Measurements from ENCODE around the gene IQGAP3.

IQGAP3 gene

GRCh38 chr1:156508955-156509234 lies 63.5 kb downstream of the IQGAP3 start:
- DNase-seq = no peak

- DNase-seq = no peak
These were observed 64.0 kb downstream of the IQGAP3 start for GRCh38 chr1:156508205-156508954.

DNA sequence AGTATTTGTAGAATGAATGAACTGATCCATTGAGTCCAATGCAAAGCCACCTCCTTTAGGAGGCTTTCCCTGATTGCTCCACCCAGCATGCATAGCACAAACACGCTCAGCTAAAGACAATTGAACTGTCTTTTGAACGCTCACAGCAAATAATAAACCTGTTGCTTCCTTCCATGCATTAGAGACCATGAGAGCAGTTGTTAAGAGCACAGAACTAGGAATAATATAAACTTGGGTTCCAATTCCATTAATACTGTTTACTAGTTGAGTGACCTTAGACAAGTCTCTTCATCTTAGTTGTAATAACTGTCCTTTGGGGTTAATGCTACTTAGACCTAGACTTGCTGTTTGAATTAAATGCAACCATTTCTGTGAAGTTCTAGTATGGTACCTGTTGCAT lies 65.9 kb downstream of the IQGAP3 start:
- DNase-seq = no peak

DNA sequence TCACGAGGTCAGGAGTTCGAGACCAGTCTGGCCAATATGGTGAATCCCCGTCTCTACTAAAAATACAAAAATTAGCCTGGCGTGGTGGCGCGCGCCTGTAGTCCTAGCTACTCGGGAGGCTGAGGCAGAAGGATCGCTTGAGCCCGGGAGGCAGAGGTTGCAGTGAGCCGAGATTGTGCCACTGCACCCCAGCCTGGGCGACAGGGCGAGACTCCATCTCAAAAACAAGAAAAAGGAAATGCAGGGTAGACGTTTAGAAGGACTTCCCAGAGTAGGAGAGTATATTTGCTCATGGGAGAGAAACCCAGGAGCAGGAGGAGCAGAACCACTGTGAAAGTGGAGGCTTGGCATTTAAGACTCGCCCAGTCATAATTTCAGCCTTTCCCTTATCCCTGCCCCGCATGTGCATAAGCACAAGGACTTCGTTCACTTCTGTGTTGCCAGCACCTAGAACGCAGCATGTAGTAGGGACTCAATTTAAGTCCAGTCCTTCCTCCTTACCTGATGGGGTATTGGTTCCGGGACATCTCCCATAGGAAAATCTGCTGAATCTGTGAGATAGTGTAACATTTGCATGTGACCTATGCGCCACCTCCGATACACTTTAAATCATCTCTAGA lies 66.6 kb downstream of the IQGAP3 start:
- no peak for DNase-seq

GRCh38 chr1:156504821-156505678 lies 67.3 kb downstream of the IQGAP3 start:
- DNase-seq = peak; percentile 98 to 99

DNA sequence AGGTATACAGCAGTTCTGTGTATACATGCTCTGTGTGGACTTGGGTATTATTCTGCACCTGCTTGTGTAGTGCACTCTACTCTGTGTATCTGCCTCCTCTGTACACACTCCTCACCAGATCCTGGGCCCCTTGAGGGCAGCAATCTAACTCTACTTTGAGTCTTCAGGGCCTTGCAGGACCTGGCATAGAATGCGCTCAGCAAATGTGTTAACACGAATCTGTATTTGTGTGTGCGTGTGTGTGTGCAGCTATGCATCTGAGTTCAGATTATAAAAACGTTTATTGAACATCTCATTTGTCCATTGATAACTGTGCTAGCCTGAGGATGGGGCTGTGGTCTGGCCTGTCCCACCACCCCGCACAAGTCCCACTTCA lies 67.9 kb downstream of the IQGAP3 start:
- no peak for DNase-seq

- no peak for DNase-seq
These were observed 68.5 kb downstream of the IQGAP3 start for GRCh38 chr1:156503698-156504437.

DNA sequence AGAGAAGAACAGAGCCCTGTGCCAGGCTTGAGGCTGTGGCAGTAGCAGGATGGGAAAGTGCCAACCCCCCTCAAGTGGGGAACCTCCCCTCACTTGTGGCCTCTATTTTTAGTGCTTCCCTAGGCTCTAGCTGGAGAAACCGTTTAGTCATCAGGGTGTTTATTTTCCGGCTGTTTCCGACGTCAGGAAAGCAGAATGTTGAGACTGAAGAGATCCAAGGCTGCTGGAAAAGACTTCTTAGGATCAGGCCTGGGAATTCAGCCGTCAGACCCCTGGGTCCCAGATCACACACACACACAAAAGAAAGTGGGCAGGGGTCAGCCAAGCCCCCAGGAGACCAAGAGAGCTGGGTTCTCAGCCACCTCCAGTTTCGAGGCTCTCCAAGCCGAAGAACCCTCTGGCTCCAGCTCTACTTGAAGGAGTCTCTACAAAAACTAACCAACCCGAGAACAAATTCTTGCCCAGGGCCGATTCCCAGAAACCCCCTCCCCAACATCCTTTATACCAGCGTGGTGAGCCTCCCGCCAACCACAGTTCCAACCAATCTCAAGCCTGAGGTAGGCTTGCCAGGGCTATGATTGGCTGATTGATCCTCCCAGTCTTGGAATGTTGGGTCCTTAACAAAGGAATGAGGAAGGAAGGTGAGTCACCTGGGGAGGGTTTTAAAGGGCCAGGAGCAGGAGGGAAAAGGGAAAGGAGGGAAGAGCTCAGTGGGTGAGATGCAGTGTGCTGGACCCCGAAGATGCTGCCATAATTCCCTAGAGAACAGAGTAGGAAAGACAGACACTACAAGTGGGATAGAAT lies 69.3 kb downstream of the IQGAP3 start:
- no peak for DNase-seq

- no peak for DNase-seq
These were observed 69.9 kb downstream of the IQGAP3 start for GRCh38 chr1:156502391-156502893.

DNA sequence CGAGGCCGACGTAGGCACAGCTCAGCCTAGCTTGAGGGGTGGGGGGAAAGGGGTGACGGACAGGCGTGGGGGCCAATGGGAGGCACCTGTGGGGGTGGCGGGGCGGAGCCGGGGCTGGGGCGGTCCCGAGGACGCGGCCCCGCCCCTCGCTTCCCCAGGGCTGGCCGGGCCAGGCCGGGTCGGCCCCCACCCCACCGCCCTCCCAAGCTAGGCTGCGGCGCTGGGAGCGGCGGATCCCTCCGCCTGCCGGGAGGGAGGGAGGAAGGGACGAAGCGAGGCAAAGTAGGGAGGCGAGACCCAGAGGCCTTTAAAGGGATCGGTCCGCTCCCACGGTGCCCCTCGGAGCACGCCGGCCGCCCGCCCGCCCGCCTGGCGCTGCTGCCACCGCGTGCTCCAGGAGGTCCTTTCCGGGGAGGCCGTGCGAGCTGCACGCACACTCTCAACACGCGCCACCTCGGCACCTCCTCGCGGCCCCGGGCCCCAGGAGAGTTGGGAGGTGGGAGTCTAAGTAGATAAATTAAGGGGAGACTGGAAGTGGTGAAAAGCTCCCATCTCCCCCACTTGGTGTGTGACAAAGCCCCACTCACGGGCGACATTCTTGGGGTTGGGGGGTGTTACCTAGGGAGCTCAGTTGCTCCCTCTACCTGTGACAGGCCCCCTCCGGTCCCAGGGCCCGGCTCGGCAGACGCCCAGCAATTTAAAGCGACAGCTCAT lies 71.4 kb downstream of the IQGAP3 start:
- peak; percentile 98 to 99 for DNase-seq

GRCh38 chr1:156500543-156500792 lies 71.9 kb downstream of the IQGAP3 start, which contains the start of gene MEF2D:
Gene MEF2D (minus strand): TSS chr1:156500775. CDS start chr1:156483292, 17,483 bp downstream.
- DNase-seq = no peak

GRCh38 chr1:156499842-156500542 lies 72.4 kb downstream of the IQGAP3 start:
- DNase-seq = no peak

DNA sequence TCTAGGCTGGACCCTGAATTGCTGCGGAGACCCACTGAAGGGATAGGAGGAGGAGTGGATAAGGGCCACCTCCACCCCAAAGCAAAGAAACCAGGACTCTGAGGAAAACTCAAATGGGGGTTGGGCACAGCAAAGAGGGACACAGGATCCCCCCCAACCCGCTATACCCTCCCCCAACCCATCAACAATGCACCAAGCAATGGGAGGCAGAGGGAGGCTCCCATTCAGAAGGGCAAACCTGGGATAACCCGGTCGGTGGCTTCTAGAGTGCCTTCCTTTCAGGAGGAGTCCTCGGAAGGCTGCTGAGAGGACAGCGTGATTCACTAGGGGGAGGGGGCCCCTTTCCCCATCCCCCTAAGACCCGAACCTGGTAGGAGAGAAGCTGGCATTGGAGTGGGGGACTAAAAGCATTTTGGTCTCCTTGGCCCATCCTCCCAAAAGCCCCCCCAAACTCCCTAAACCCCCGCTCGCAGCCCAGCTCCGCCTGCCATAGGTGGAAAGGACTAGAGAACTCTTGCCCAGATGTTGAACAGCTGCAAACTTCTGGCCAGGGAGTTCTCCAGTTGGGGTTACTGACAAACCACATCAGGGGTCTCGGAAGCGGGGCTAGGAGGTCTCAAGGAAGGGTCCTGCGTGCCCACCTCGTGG lies 73.0 kb downstream of the IQGAP3 start:
- DNase-seq = no peak

DNA sequence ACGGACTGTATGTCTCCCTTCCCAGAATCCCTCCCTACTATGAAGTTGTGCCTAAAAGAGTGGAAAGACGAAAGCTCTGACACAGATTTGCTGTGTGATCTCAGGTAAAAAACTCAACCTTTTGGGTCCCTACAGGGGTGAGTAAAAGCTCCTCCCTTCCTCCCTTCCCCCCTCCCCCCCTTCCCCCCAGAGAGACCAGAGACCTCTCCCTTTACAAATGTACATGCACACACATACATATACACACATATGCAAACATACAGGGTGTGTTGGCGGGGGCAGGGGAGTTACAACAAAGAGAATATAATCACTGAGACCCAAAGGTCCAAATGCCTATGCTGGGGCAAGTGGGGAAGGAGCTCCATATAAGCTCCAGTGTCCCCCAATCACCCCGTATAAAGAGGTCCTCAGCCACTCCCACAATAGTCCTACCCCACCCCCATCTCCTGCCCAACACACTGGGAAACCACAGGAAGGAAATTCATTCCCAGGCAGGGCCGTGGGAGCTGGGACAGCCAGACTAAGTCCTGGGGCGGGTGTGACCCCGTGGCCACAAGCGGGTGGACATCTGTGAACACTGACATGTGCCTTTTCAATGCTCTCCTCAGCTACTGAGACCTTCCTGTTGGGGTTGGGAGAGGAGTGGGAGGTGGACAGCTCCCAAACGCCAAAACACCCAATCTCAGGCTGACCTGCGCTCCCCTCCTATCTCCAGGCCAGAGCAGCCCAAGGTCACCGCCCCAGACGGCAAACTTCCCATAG lies 73.8 kb downstream of the IQGAP3 start:
- no peak for DNase-seq

DNA sequence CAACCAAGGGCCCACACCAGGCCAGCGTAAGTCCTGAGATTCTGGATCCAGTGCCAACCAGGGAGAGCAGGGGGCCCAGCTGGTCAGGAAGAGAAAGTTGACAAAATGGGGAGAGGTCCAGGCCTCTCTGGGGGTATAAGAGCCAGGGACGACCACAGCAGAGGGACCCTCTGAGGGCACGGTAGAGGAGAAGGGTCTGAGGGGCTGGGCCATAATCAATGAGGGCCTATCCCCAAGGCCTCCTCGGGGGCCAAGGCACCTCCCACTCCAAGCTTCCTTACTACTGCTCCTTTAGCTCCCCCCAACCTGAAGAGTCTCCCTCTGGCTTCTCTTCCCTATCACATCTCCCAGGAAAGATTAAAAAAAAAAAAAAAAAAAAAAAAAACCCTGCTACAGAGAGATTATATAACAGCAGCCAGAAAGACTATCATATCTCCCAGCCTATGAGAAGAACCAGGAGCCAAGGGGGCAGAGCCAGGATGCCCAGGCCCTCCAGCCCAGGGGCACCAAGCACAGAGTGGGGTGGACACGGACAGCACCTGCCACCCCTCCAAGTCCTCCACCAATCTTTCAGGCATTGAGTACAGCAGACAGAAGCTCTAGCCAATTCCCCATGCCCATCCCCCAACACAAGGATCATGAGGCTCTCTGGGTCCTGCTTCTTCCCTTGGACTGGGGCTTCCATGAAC lies 74.5 kb downstream of the IQGAP3 start:
- DNase-seq = no peak

- DNase-seq = no peak
These were observed 75.2 kb downstream of the IQGAP3 start for GRCh38 chr1:156497078-156497742.

DNA sequence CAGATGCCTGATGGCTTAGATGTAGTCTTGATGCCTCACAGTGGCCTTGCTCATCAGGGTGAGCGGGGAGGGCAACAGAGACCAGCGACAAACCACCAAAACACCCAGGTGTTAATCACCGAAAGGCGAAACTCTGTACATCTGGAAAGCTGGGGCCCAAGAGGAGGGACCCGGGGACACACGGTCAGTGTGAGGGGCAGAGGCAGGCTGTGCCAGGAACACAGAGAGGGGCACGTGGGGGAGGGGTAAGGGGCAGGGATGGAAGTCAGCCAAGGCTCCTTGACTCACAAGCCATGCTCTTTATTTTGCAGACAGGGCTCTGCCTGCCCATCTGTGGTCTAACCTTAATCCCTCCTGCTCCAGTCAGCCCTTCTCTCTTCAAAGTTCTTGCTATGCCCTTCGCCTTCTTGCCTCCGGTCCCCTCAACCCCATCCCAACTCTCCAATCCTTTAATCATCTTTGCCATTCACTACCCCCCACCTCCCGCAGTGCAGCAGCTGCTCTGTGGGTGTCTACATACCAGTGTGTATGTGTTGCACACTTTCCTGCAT lies 76.1 kb downstream of the IQGAP3 start:
- DNase-seq = no peak

Data from NCI-H187 (cell line).